PFSK-1 (cell line): Measurements from ENCODE around the gene PTCH2.

Experiments
- FOXP2 ChIP-seq: optimal IDR thresholded peaks from 2 replicates; pipeline ENCODE3; 2011; ENCODE audit warnings: borderline replicate concordance, control low read depth, inconsistent platforms; ENCODE audit not compliant: insufficient read depth; ENCODE audit errors: extremely low read length, extremely low read depth
- POLR2AphosphoS5 ChIP-seq: IDR thresholded peaks from 2 replicates; pipeline ENCODE4 v1.6.1; 2012; ENCODE audit warnings: low read depth, mild to moderate bottlenecking, control low read depth, low read length, moderate library complexity
- SIN3A ChIP-seq: IDR thresholded peaks from 2 replicates; pipeline ENCODE4 v1.6.1; 2012; ENCODE audit warnings: mild to moderate bottlenecking, low read length, moderate library complexity, borderline replicate concordance; ENCODE audit not compliant: insufficient read depth
- TAF1 ChIP-seq: IDR thresholded peaks from 2 replicates; pipeline ENCODE4 v1.6.1; 2012; ENCODE audit warnings: low read length, control low read depth, borderline replicate concordance; ENCODE audit not compliant: insufficient read depth
- TF ChIP-seq, protein P1 (sequence below), 2 experiments: IDR thresholded peaks; 2 replicates each; pipeline versions ENCODE4 v1.6.1 to v1.8.0; 2011 to 2012; ENCODE audit warnings: low read depth in 2 of 2, low read length in 2 of 2, control low read depth in 1 of 2, inconsistent platforms in 1 of 2, mild to moderate bottlenecking in 1 of 2, moderate library complexity in 1 of 2; ENCODE audit not compliant: insufficient read depth in 1 of 2

PTCH2 gene

DNA sequence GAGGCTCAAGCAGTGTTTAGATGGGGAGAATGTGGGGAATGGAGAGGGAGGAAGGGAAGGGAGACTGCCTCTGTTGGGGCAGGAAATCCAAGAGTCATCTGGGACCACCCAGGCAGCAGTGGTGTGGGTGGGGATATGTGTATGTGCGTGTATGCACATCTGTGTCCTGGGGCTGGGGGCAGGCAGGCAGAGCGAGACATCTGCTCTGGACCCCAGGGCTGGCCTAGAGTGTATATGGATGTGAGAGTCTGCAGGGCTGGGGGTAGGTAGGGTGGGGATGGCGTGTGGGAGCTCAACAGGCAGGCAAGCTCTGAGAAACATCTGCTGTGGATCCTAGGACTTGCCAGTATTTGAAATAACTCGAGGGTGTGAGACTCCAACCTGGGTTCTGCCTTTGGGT is 3.5 kb downstream of the PTCH2 start:
- no peak for TF ChIP-seq FOXP2
- TF ChIP-seq, protein P1, sequence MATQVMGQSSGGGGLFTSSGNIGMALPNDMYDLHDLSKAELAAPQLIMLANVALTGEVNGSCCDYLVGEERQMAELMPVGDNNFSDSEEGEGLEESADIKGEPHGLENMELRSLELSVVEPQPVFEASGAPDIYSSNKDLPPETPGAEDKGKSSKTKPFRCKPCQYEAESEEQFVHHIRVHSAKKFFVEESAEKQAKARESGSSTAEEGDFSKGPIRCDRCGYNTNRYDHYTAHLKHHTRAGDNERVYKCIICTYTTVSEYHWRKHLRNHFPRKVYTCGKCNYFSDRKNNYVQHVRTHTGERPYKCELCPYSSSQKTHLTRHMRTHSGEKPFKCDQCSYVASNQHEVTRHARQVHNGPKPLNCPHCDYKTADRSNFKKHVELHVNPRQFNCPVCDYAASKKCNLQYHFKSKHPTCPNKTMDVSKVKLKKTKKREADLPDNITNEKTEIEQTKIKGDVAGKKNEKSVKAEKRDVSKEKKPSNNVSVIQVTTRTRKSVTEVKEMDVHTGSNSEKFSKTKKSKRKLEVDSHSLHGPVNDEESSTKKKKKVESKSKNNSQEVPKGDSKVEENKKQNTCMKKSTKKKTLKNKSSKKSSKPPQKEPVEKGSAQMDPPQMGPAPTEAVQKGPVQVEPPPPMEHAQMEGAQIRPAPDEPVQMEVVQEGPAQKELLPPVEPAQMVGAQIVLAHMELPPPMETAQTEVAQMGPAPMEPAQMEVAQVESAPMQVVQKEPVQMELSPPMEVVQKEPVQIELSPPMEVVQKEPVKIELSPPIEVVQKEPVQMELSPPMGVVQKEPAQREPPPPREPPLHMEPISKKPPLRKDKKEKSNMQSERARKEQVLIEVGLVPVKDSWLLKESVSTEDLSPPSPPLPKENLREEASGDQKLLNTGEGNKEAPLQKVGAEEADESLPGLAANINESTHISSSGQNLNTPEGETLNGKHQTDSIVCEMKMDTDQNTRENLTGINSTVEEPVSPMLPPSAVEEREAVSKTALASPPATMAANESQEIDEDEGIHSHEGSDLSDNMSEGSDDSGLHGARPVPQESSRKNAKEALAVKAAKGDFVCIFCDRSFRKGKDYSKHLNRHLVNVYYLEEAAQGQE (IDR thresholded peaks at IDR 0.05; ENCODE audit: insufficient read depth in 1 of 2, low read depth in 2 of 2, low read length in 2 of 2), result no peak
- TF ChIP-seq POLR2AphosphoS5, result no peak
- TF ChIP-seq SIN3A, result no peak
- no peak for TF ChIP-seq TAF1

DNA sequence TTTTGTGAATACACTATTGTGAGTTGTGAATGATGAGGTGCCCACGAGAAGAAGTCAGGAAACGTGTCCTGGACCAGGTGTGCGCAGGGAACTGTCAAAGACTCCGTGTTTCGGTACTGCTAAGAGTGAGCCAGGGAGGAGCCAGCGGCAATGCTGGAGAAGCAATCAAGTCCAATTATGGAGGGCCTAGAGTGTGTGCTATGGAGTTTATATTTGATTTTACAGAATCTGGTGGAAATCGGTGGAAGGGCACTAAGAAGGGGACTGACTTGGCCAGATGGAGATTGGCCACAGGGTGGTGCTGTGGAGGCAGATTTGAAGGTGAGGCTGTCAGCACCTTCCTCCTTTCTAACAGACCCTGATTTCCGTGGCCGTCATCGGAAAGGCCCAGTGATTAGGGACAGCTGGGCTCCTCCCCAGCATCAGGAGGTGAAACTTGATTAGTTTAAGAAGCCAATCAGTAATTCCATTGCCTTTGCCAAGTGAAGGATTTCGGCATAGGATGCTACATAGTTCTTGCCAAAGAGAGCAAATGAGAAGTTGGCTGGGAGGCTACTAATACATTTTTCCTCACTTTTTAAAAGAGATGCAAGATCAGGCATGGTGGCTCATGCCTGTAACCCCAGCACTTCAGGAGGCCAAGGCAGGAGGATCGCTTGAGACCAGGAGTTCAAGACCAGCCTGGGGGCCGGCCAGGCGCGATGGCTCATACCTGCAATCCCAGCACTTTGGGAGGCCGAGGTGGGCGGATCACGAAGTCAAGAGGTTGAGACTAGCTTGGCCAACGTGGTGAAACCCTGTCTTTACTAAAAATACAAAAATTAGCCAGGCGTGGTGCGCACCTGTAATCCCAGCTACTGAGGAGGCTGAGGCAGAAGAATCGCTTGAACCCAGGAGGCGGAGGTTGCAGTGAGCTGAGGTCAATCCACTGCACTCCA is 7.0 kb downstream of the PTCH2 start:
- TF ChIP-seq SIN3A (no peak), FOXP2 (no peak), TAF1 (no peak), POLR2AphosphoS5 (no peak)
- TF ChIP-seq, protein P1 (IDR thresholded peaks at IDR 0.05; ENCODE audit: insufficient read depth in 1 of 2, low read depth in 2 of 2, low read length in 2 of 2), result no peak

DNA sequence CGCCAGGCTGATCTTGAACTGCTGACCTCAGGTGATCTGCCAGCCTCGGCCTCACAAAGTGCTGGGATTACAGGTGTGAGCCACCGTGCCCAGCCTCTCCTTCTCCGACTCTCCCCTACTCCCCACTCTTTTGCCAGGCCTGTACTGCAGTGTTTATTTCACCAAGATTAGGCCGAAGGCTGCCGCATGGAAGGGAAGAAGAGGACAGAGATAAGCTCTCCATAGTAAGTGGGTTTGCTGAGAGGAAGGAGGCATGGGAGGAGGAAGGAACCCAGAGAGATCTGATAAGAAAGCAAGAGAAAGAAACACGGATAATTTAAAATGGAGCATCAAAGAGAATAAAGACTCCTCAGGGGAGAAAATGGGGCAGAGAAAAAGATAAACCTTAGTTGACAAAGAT is 8.7 kb downstream of the PTCH2 start:
- no peak for TF ChIP-seq TAF1
- TF ChIP-seq, protein P1 (IDR thresholded peaks at IDR 0.05; ENCODE audit: insufficient read depth in 1 of 2, low read depth in 2 of 2, low read length in 2 of 2), result no peak

DNA sequence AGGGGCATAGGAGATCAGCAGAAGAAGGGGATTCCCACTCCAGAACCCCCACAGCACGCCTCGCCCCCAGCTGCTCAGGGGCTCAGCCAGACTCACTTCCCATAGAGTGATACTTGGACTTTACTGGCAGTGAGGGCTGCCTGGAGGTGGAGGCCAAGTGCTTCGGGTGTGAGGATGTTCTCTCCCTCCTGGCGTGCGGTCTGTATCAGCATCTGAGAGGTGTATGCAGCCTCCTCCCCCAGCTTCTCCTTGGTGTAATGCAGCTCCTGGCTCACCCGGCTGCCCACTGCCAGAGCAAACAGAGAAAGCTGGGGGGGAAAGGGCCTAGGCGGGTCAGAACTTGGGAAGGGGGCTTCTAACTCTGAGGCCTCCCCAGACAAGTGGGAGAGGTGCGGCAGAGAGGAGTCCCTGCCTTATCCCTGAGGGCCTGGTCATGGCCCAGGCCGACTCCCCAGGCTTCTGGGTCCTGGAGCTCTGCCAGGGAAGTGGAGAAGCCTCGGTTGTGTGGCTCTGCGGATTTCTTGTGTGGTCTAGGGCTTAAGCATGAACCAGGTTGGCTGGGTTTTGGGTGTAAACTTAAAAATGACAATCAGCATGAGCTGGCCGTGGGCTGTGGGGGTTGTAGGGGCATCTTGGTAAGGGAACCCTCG is 10.9 kb downstream of the PTCH2 start:
- no peak for TF ChIP-seq POLR2AphosphoS5
- TF ChIP-seq TAF1, result no peak
- TF ChIP-seq, protein P1 (IDR thresholded peaks at IDR 0.05; ENCODE audit: insufficient read depth in 1 of 2, low read depth in 2 of 2, low read length in 2 of 2), result no peak
- no peak for TF ChIP-seq SIN3A
- TF ChIP-seq FOXP2, result no peak
